Loucy (cell line): Measurements from ENCODE around the gene PDPR.

ENCODE experiments used
- CTCF ChIP-seq: fragments of 200-600 bp; sonication (generic); conservative IDR thresholded peaks from 2 replicates; pipeline ENCODE4 v1.5.1; 2014; ENCODE audit warnings: mild to moderate bottlenecking, antibody characterized with exemption, low read length
- EZH2phosphoT487 ChIP-seq: fragments of 200-600 bp; IDR thresholded peaks from 2 replicates; pipeline ENCODE4 v1.6.1; 2018; ENCODE audit warnings: antibody characterized with exemption, mild to moderate bottlenecking, moderate library complexity, borderline replicate concordance

- TF ChIP-seq CTCF, result no peak
- no peak for TF ChIP-seq EZH2phosphoT487
Measured at GRCh38 chr16:70163596-70163995, 49.5 kb downstream of the PDPR start.
